ENCODE results near the gene KCNMA1. TPM values are rescaled to one million over a fixed set of nuclear protein-coding genes. Genes with fewer than 3 reads are reported as not detected.

KCNMA1 gene
- total RNA-seq, 1 experiment from 2014 or later = 0.49 TPM

DNA sequence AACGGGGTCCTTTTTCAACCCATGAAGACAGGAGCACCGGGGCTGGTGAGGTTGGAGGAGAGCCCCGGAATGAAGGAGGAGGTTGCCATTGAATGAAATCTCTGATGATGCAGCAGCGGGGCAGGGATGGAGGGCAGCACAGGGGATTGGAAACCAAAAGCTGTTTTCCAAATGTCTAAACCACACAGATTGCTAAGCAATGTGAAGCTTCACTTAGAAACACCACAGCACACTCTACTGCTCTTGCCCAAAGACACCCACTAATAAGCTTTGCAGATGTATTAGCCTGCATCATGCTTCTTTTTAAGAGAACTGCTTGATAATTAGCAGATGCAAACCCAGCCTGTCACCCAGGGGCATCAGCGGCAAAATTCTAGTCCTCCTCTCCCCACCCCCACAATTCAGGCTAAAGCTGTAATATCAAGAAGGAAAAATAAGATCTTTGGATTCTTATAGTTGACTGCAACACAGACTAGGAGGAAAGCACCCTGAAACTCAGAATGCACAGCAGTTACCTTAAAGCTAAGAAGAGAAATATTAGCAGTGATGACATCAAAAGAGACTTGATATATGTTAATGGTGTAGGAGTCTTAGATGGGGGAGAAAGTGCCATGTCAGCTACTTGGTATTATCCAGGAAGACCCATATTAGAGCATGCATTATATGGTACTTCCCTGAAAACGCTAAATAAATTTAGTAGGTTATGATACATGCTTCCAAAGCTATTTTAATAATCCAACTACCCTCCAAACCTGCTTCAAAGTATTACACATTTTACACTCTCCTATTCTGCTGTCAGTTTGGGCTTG, 666.7 kb downstream of the KCNMA1 start:
- POLR2A ChIA-PET = no interaction called here

More for the DNA sequence above, 666.7 kb downstream of the KCNMA1 start:
- TF ChIP-seq FOSL1 (IDR thresholded peaks at IDR 0.05; ENCODE audit: low read depth) = no peak
- TF ChIP-seq, protein P1, sequence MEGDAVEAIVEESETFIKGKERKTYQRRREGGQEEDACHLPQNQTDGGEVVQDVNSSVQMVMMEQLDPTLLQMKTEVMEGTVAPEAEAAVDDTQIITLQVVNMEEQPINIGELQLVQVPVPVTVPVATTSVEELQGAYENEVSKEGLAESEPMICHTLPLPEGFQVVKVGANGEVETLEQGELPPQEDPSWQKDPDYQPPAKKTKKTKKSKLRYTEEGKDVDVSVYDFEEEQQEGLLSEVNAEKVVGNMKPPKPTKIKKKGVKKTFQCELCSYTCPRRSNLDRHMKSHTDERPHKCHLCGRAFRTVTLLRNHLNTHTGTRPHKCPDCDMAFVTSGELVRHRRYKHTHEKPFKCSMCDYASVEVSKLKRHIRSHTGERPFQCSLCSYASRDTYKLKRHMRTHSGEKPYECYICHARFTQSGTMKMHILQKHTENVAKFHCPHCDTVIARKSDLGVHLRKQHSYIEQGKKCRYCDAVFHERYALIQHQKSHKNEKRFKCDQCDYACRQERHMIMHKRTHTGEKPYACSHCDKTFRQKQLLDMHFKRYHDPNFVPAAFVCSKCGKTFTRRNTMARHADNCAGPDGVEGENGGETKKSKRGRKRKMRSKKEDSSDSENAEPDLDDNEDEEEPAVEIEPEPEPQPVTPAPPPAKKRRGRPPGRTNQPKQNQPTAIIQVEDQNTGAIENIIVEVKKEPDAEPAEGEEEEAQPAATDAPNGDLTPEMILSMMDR (IDR thresholded peaks at IDR 0.05 in 2 of 3, conservative IDR thresholded peaks at IDR 0.05 in 1 of 3; ENCODE audit: borderline replicate concordance in 1 of 3, insufficient read depth in 1 of 3, low read depth in 2 of 3, low read length in 2 of 3) = no peak
- TF ChIP-seq RAD21 (IDR thresholded peaks at IDR 0.05; ENCODE audit: low read depth) = no peak
- TF ChIP-seq SIN3A (IDR thresholded peaks at IDR 0.05; ENCODE audit: low read depth) = no peak
- TF ChIP-seq EGR1 (IDR thresholded peaks at IDR 0.05; ENCODE audit: low read depth) = no peak
- no peak for TF ChIP-seq SRF (IDR thresholded peaks at IDR 0.05; ENCODE audit: low read depth)
- TF ChIP-seq JUND (IDR thresholded peaks at IDR 0.05) = no peak
- TF ChIP-seq, protein P2, sequence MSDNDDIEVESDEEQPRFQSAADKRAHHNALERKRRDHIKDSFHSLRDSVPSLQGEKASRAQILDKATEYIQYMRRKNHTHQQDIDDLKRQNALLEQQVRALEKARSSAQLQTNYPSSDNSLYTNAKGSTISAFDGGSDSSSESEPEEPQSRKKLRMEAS (IDR thresholded peaks at IDR 0.05) = no peak
- no peak for TF ChIP-seq TCF7L2 (IDR thresholded peaks at IDR 0.05; ENCODE audit: borderline replicate concordance, extremely low read depth, insufficient read depth, insufficient read length)
- TF ChIP-seq, protein P3, sequence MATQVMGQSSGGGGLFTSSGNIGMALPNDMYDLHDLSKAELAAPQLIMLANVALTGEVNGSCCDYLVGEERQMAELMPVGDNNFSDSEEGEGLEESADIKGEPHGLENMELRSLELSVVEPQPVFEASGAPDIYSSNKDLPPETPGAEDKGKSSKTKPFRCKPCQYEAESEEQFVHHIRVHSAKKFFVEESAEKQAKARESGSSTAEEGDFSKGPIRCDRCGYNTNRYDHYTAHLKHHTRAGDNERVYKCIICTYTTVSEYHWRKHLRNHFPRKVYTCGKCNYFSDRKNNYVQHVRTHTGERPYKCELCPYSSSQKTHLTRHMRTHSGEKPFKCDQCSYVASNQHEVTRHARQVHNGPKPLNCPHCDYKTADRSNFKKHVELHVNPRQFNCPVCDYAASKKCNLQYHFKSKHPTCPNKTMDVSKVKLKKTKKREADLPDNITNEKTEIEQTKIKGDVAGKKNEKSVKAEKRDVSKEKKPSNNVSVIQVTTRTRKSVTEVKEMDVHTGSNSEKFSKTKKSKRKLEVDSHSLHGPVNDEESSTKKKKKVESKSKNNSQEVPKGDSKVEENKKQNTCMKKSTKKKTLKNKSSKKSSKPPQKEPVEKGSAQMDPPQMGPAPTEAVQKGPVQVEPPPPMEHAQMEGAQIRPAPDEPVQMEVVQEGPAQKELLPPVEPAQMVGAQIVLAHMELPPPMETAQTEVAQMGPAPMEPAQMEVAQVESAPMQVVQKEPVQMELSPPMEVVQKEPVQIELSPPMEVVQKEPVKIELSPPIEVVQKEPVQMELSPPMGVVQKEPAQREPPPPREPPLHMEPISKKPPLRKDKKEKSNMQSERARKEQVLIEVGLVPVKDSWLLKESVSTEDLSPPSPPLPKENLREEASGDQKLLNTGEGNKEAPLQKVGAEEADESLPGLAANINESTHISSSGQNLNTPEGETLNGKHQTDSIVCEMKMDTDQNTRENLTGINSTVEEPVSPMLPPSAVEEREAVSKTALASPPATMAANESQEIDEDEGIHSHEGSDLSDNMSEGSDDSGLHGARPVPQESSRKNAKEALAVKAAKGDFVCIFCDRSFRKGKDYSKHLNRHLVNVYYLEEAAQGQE (IDR thresholded peaks at IDR 0.05; ENCODE audit: low read depth) = no peak
- no peak for TF ChIP-seq ZNF274 (IDR thresholded peaks at IDR 0.05; ENCODE audit: low read depth, low read length)
- no peak for TF ChIP-seq POLR2A (IDR thresholded peaks at IDR 0.05; ENCODE audit: borderline replicate concordance, extremely low read depth, insufficient read depth, insufficient read length)
- no peak for TF ChIP-seq EZH2phosphoT487 (IDR thresholded peaks at IDR 0.05; ENCODE audit: borderline replicate concordance)
- TF ChIP-seq, protein P4, sequence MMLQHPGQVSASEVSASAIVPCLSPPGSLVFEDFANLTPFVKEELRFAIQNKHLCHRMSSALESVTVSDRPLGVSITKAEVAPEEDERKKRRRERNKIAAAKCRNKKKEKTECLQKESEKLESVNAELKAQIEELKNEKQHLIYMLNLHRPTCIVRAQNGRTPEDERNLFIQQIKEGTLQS (IDR thresholded peaks at IDR 0.05) = no peak
- no peak for TF ChIP-seq ELF1 (IDR thresholded peaks at IDR 0.05; ENCODE audit: borderline replicate concordance, low read depth)
- TF ChIP-seq CBX3 (IDR thresholded peaks at IDR 0.05; ENCODE audit: low read depth) = no peak
- no peak for TF ChIP-seq CEBPB (IDR thresholded peaks at IDR 0.05; ENCODE audit: low read depth)
- no peak for TF ChIP-seq ZFX (IDR thresholded peaks at IDR 0.05)
- ChIA-PET CTCF (no interaction called here), RAD21 (ENCODE audit: low non-redundant PET in 1 of 2, low total read pairs in 2 of 2, uncharacterized antibody in 2 of 2, unreplicated experiment in 2 of 2) (no interaction called here)
- Histone ChIP-seq H3K27me3 (ENCODE audit: insufficient read depth, low read length) (peaks cover 66% of the 10 kb centered on the region), H3K4me3 (replicated peaks in 1 of 2; ENCODE audit: low read depth in 1 of 2, low read length in 2 of 2) (no peak overlapping the region), H4K20me1 (ENCODE audit: insufficient read depth) (no peaks in the 10 kb centered on the region), H2AFZ (ENCODE audit: low read depth, low read length, poor library complexity, severe bottlenecking) (no peak overlapping the region), H3K4me2 (ENCODE audit: low read length) (no peak overlapping the region), H3K4me1 (ENCODE audit: control insufficient read depth in 1 of 2, insufficient read depth in 2 of 2, low read length in 2 of 2) (no peaks in the 10 kb centered on the region), H3K36me3 (ENCODE audit: control insufficient read depth in 1 of 2, insufficient read depth in 2 of 2, low read length in 2 of 2) (no peaks in the 10 kb centered on the region), H3K9me3 (ENCODE audit: control insufficient read depth in 1 of 2, insufficient read depth in 1 of 2, low read depth in 1 of 2, low read length in 2 of 2) (no peaks in the 10 kb centered on the region), H3K9ac (ENCODE audit: low read length) (no peak overlapping the region), H3K79me2 (ENCODE audit: insufficient read depth, low read length) (no peaks in the 10 kb centered on the region), H3K9me2 (ENCODE audit: insufficient read depth) (no peaks in the 10 kb centered on the region), H3K27ac (ENCODE audit: low read depth, low read length) (no peak overlapping the region)
- no TSS peak for BruUV-seq (replicated peaks)
- DNase-seq (ENCODE audit: low read depth, low spot score) (no peak), ATAC-seq (no peak)
- intact Hi-C loops (cut with micrococcal nuclease) = no loop called here

Data from HCT116 (cell line).